OCI-M2 (cell line): ENCODE results near the gene BAIAP2L2.
"Not testable (repeated sequence)": the region's sequence is repeated elsewhere in the genome, so short reads cannot be mapped to it uniquely, and the experiment has no call there.

Experiments
- DNase-seq: peaks from one replicate; lab custom pipeline; 2025; ENCODE audit not compliant: unreplicated experiment; lab: John Stamatoyannopoulos, UW

Gene BAIAP2L2

DNA sequence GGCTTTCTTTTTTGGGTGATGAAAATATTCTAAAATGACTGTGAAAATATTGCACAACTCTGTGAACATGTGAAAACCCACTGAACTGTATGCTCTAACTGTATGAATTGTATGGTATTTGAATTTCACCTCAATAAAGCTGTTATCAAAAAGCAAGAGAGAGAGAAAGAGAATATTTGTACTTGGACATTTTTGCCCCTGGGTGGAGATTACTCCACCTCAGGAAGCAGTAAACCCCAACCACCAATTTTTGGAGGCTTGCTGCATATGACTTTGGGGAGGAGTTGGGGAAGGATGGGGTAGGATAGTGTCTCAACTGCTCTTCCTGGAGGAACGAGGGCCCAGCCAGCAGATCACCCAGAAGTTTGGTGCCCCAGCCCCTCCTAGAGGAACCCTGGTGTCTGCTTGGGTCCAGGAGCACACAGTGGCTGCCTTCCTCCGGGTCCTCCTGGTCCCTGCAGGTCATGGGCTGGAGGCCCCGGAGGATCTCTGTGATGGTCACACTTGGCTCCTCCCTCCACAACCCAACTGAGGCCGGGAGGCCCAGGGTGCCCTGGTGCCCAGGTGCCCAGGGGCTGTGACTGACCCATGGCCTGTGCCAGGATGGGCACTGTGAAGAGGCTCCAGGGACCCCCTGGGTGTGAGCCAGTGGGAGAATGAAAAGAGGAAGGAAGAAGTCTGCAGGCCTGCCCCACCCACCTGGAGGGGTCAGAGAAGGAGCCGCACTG is 68.6 kb downstream of the BAIAP2L2 start:
- DNase-seq, result no peak

DNA sequence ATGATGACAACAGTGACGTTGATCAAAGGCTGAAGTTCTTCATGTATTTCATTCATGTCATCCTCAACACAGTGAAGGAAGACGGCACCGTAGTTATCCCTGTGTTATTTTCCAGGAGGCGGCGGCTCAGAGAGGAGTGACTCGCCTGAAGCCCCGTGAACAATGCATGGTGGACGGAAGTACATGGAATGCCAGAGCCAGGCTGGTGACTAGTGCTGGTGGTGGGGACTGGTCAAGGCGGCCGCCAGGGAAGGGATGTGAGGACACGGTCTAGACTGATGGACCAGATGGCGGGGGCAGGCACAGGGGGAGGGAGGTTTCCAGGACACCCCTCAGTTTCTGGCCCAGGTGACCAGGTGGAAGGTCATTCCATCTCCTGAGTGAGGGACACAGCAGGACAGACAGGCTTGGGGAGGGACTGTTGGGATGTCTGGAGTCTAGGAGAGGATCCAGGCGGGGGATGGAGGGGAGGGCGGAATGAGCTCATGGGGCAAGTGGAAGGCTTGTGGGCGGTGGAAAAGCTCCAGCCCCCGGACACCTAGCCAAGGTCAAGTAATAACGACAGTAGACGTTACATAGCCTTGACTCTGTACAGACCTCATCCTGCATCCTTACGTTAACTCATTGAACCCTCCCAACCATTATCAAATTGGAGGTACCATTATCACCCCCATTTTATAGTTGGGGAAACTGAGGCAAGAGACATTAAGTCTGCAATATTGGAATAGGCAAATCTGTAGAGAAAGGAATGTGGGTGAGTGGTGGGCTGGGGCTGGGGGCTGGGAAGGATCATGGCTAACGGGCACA is 69.3 kb downstream of the BAIAP2L2 start:
- DNase-seq, result no peak

DNA sequence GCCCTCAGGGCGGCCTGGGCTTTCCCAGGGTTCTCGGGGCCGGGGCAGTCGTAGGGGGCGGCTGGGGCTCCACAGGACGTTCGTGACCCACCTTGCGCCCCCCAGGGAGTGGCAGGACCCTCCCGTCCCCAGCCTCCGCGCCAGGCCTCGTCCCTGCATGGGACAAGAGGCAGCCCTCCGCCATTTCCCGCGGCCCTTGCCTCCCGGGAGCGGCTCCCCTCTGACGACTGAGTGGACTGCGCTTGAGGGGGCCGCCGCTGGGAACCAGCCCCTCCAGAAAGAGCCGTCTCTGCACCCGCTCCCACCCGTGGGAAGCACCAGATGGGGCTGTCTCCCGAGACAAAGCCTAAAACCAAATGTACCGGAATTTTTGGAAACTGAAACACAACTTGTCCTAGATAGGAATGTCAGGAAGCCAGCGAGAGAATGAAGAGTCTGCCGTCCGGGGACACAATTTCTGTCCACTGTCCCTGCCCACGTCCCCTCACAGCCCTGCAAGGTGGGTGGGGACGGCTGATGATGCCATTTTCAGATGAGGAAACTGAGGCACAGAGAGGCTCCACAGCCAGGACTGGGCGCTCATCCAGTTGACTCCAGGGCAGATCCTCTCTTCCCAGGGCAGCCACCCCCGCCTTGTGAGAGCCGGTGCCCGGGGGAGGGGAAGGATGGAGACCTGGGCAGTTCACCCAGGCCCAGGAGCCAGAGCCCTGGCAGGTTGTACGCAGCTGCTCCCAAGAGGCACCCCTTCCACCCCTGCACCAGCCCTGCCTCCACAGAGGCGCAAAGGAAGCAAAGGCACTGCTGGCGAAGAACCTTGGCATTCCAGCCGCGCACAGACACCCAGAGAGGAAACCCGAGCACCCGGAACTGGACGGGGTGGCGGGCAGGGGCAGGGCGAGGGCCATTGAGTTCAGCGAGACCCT is 71.3 kb downstream of the BAIAP2L2 start:
- no peak for DNase-seq

DNA sequence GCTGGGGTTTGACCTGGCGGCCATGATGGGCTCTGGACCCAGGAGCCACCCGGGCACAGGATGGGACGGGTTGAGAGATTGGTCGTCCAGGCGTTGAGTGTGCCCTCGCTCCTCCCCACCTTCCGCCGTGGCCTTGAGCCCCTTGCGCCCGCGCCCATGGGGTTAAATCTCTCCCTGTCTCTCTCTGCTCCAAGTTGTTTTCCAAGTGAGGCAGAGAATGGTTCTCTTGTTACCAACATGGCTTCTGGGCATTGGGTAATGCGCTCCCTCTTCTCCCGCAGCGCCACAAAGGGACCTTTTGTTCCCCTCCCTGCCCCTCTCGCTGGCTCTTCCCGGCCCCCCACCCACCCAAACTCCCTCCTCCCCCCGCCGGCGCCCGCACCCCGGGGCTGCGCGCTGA is 72.1 kb downstream of the BAIAP2L2 start:
- DNase-seq, result no peak

DNA sequence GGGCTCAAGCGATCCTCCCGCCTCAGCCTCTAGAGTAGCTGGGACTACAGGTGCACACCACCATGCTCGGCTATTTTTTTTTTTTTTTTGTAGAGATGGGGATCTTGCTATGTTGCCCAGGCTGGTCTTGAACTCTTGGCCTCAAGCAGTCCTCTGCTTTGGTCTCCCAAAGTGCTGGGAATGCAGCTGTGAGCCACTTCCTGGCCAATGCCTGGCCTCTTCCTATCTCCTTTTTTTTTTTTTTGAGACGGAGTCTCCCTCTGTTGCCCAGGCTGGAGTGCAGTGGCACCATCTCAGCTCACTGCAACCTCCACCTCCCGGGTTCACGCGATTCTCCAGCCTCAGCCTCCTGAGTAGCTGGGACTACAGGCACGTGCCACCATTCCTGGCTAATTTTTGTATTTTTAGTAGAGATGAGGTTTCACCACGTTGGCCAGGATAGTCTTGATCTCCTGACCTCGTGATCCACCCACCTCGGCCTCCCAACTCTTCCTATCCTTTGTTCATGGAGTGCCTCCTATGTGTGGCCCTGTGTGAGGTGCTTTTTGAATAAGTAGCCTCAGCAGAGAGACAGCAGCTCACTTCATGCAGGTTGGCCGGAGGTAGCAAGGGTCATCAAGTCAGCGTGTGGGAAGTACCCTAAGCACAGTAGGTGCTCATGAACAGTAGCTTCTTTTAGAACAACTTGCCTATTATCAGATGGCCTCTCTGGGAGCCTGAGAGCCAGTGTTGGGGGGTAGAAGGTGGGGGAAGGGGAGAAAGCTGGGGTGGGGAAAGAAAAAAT is 72.9 kb downstream of the BAIAP2L2 start:
- DNase-seq, result not testable (repeated sequence)

DNA sequence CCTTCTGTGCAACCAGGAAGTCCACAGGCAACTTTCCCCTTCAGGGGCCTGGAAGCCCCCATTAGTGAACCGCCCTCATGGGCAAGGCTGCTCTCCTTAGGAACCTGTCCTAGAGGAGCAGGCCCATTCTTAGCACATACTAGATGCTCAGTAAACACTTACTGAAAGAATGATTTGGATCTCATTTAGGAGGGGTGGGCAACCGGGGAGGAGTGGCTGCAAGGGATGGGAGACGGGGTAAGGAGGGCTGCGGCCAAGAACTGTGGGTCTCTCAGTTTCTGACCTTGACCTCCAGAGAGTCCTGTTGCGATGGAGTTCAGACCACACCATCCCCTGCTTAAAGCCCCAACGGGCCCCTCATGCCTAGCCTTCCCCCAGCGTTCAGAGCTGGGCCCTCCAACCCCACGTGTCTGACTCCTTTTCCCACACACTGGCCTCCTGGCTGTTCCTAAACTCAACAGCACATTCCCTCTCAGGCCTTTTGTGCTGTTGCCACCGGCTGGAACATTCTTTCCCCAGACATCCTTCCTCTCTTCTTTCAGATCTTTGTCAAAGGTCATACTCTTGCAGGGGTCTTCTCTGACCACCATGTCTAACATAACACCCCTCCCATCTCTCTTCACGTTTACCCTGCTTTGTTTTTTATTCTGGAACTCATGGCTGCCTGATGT is 74.0 kb downstream of the BAIAP2L2 start:
- DNase-seq, result no peak

DNA sequence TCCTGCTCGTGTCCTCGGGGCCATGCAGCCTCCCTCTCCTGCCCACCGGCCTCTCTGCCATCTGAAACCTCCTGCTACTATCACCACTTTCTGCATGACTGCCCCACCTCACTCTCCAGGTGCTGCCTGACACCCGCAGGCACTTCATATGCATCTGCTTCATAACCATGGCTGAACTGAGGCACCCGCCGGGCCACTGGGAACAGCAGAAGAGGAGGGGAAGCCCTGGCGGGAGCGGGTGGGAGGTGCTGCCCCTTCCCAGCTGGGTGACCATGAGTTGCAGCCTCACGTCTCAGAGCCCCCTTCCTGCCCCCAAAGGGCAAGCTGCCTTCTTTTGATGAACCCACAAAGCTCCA is 75.0 kb downstream of the BAIAP2L2 start:
- no peak for DNase-seq
